PC-3 (cell line): Measurements from ENCODE around the gene IL1RAPL2. TPM values are rescaled to one million over a fixed set of nuclear protein-coding genes. Genes with fewer than 3 reads are reported as not detected.

Experiments
- ATAC-seq: fragments of 200-7000 bp; cut with Tn5 transposase; 2 replicates; pipeline ENCODE4 v1.9.1; 2020; ENCODE audit warnings: mild to moderate bottlenecking, moderate library complexity
- BruUV-seq: library from RNA; stranded (reverse); fragments of 400-500 nt; replicated peaks from 2 replicates; lab custom pipeline; 2021; lab: Mats Ljungman, UMichigan
- CTCF ChIA-PET: fragments of 300-600 bp; sonication (Branson Sonifier 250); formaldehyde crosslinking; loops from one replicate; lab custom pipeline; 2022; ENCODE audit warnings: antibody characterized with exemption; lab: Charles Lee
- POLR2A ChIA-PET: fragments of 300-600 bp; sonication (Branson Sonifier 250); formaldehyde crosslinking; loops from one replicate; lab custom pipeline; 2022; ENCODE audit warnings: antibody characterized with exemption; ENCODE audit not compliant: unreplicated experiment; lab: Charles Lee
- DNase-seq: peaks from one replicate; pipeline ENCODE4 v3.0.0-alpha.2; 2015
- H2AFZ ChIP-seq: fragments of 300-600 bp; sonication (generic); 2 replicates; pipeline ENCODE4 v1.6.0; 2016; ENCODE audit warnings: antibody characterized with exemption, low read length
- H3F3A ChIP-seq: fragments of 300-600 bp; sonication (generic); one replicate; pipeline ENCODE4 v1.6.0; 2017; ENCODE audit warnings: antibody characterized with exemption, low read length, control low read depth, mild to moderate bottlenecking; ENCODE audit not compliant: unreplicated experiment
- H3K27ac ChIP-seq: fragments of 300-600 bp; sonication (generic); 2 replicates; pipeline ENCODE4 v1.5.1; 2016; ENCODE audit warnings: mild to moderate bottlenecking, low read length
- H3K27me3 ChIP-seq: fragments of 300-600 bp; sonication (generic); 2 replicates; pipeline ENCODE4 v1.6.1; 2016; ENCODE audit warnings: low read length, mixed read lengths
- H3K36me3 ChIP-seq: fragments of 300-600 bp; sonication (generic); 2 replicates; pipeline ENCODE4 v1.6.1; 2016; ENCODE audit warnings: low read depth, mixed run types, low read length, mixed read lengths
- H3K4me1 ChIP-seq: fragments of 300-600 bp; sonication (generic); 2 replicates; pipeline ENCODE4 v1.5.1; 2016; ENCODE audit warnings: low read length; ENCODE audit not compliant: insufficient read depth
- H3K4me2 ChIP-seq: fragments of 300-600 bp; sonication (generic); 2 replicates; pipeline ENCODE4 v1.6.0; 2016; ENCODE audit warnings: low read length
- H3K4me3 ChIP-seq: fragments of 300-600 bp; sonication (generic); 2 replicates; pipeline ENCODE4 v1.5.1; 2016; ENCODE audit warnings: mild to moderate bottlenecking, low read length, mixed read lengths
- H3K79me2 ChIP-seq: fragments of 300-600 bp; sonication (generic); 2 replicates; pipeline ENCODE4 v1.6.1; 2017; ENCODE audit warnings: low read length, mixed read lengths
- H3K9ac ChIP-seq: fragments of 300-600 bp; sonication (generic); 2 replicates; pipeline ENCODE4 v1.6.0; 2016; ENCODE audit warnings: mild to moderate bottlenecking, low read length
- H3K9me2 ChIP-seq: fragments of 300-600 bp; sonication (generic); replicated peaks from 2 replicates; pipeline ENCODE4 v1.6.1; 2016; ENCODE audit warnings: mixed run types, low read length, mixed read lengths
- H3K9me3 ChIP-seq: fragments of 300-600 bp; sonication (generic); 2 replicates; pipeline ENCODE4 v1.6.1; 2016; ENCODE audit warnings: low read length, mixed read lengths
- H4K20me1 ChIP-seq: fragments of 300-600 bp; sonication (generic); 2 replicates; pipeline ENCODE4 v1.6.1; 2016; ENCODE audit warnings: low read length, mixed read lengths
- EZH2 ChIP-seq: fragments of 300-600 bp; sonication (generic); IDR thresholded peaks from one replicate; pipeline ENCODE4 v1.6.1; 2017; ENCODE audit warnings: antibody characterized with exemption, mild to moderate bottlenecking, low read length; ENCODE audit not compliant: unreplicated experiment
- EZH2phosphoT487 ChIP-seq: fragments of 300-600 bp; sonication (generic); IDR thresholded peaks from 2 replicates; pipeline ENCODE4 v1.6.1; 2018; ENCODE audit warnings: mild to moderate bottlenecking, antibody characterized with exemption, low read length, borderline replicate concordance
- intact Hi-C: fragments of 100-400 bp; cut with micrococcal nuclease; formaldehyde crosslinking; loops from 2 replicates; pipeline ENCODE4 v1.9.0; 2023
- total RNA-seq: library from RNA; depleted of rRNA; stranded (reverse); fragments of >200 nt; gene quantifications from 2 replicates; pipeline ENCODE4 v1.2.3, GENCODE V29; 2014
- TF ChIP-seq, protein P1 (sequence below): fragments of 300-600 bp; sonication (generic); conservative IDR thresholded peaks from 2 replicates; pipeline ENCODE4 v1.5.1; 2017; ENCODE audit warnings: antibody characterized with exemption, low read depth, mild to moderate bottlenecking, low read length

The IL1RAPL2 gene
- total RNA-seq, 1 experiment from 2014 or later, result 0.62 TPM

DNA sequence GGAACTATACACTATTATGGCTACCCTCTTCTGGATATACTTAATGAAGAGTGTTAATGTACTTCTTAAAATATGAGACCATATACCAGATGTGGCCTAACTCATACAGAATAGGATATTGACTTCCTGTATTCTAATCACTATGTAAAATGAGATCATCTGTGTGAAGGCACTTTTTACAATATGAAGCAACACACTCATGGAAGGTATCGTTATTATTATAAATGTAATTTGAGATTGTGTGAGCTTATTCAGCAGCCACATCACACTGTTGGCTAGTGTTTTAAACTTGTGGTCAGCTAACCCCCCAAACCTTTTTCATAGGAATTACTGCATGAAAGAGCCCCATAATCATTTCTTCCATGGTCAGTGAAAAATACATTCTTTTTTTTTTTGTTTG lies 936.3 kb downstream of the IL1RAPL2 start:
- no peak overlapping the region for H3K4me2 ChIP-seq
- H3F3A ChIP-seq, result no peaks in the 10 kb centered on the region
- no peak overlapping the region for H2AFZ ChIP-seq
- H3K27me3 ChIP-seq, result no peaks in the 10 kb centered on the region
- DNase-seq (peak; percentile 2), ATAC-seq (no peak)
- ChIA-PET POLR2A (no interaction called here), CTCF (no interaction called here)
- no peak for TF ChIP-seq EZH2phosphoT487
- TF ChIP-seq, protein P1, sequence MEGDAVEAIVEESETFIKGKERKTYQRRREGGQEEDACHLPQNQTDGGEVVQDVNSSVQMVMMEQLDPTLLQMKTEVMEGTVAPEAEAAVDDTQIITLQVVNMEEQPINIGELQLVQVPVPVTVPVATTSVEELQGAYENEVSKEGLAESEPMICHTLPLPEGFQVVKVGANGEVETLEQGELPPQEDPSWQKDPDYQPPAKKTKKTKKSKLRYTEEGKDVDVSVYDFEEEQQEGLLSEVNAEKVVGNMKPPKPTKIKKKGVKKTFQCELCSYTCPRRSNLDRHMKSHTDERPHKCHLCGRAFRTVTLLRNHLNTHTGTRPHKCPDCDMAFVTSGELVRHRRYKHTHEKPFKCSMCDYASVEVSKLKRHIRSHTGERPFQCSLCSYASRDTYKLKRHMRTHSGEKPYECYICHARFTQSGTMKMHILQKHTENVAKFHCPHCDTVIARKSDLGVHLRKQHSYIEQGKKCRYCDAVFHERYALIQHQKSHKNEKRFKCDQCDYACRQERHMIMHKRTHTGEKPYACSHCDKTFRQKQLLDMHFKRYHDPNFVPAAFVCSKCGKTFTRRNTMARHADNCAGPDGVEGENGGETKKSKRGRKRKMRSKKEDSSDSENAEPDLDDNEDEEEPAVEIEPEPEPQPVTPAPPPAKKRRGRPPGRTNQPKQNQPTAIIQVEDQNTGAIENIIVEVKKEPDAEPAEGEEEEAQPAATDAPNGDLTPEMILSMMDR, result no peak
- no peak for TF ChIP-seq EZH2
- no peak overlapping the region for H3K9ac ChIP-seq
- no peaks in the 10 kb centered on the region for H4K20me1 ChIP-seq
- peaks cover 15% of the 10 kb centered on the region for H3K4me1 ChIP-seq
- H3K36me3 ChIP-seq, result no peaks in the 10 kb centered on the region
- H3K27ac ChIP-seq, result no peak overlapping the region
- H3K9me3 ChIP-seq, result no peaks in the 10 kb centered on the region
- no peak overlapping the region for H3K4me3 ChIP-seq
- no TSS peak for BruUV-seq
- intact Hi-C loops, result no loop called here
- H3K9me2 ChIP-seq, result no peaks in the 10 kb centered on the region
- no peaks in the 10 kb centered on the region for H3K79me2 ChIP-seq

DNA sequence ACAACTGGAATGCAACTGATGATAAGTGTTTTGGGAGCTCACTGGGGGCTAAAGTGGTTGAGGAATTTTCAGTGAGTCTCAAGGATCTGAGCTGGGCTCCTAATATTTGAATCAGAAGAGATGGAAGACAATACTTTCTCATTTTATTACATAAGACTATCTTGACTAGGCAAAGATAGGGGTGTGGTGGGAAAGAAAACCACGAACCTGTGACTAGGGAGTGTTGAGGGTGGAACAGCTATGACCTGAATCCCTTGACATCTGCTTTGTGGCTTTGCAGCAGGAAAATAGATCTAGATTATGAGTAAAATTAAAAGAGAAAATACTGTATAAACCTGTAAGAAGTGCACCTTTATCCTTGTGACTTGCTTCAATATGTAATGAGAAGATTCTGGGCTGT lies 949.6 kb downstream of the IL1RAPL2 start:
- no peaks in the 10 kb centered on the region for H3K27me3 ChIP-seq
- intact Hi-C loops, result no loop called here
- no peak overlapping the region for H2AFZ ChIP-seq
- H3K9me2 ChIP-seq, result no peaks in the 10 kb centered on the region
- H3K9me3 ChIP-seq, result no peaks in the 10 kb centered on the region
- no peak overlapping the region for H3K27ac ChIP-seq
- ChIA-PET POLR2A (no interaction called here), CTCF (no interaction called here)
- no peaks in the 10 kb centered on the region for H4K20me1 ChIP-seq
- H3K79me2 ChIP-seq, result no peaks in the 10 kb centered on the region
- H3K4me2 ChIP-seq, result no peak overlapping the region
- H3K9ac ChIP-seq, result no peak overlapping the region
- H3K4me3 ChIP-seq, result no peak overlapping the region
- H3F3A ChIP-seq, result no peaks in the 10 kb centered on the region
- ATAC-seq (no peak), DNase-seq (peak; percentile 32)
- H3K36me3 ChIP-seq, result no peaks in the 10 kb centered on the region
- BruUV-seq, result no TSS peak
- H3K4me1 ChIP-seq, result no peaks in the 10 kb centered on the region
- TF ChIP-seq, protein P1, result no peak
- TF ChIP-seq EZH2 (no peak), EZH2phosphoT487 (no peak)

DNA sequence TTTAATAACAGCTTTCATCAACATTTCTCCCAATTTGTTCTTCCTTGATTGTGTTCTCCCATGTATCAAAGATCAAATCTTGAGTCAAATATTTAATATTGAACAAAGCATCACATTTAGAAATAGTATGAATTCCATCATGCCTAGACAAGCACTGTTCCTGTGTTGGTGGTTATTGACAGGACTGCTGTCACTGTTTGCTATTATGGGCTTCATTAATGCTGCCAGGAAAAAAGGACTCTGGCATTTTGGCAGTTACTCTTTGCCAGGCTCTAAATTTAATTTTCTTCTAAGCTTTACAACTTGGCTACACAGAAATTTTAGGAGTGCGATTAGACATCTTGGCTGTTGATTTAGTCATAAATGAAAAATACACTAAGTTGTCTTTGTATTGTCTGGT lies 960.4 kb downstream of the IL1RAPL2 start:
- Histone ChIP-seq H3K36me3 (no peaks in the 10 kb centered on the region), H3F3A (no peaks in the 10 kb centered on the region), H3K9me2 (no peaks in the 10 kb centered on the region), H4K20me1 (no peaks in the 10 kb centered on the region), H3K4me1 (no peaks in the 10 kb centered on the region), H3K9ac (no peak overlapping the region), H3K27me3 (no peaks in the 10 kb centered on the region), H3K4me2 (no peak overlapping the region), H3K27ac (no peak overlapping the region), H3K9me3 (no peaks in the 10 kb centered on the region), H2AFZ (no peak overlapping the region), H3K79me2 (no peaks in the 10 kb centered on the region), H3K4me3 (no peak overlapping the region)
- no peak for ATAC-seq
- intact Hi-C loops, result no loop called here
- ChIA-PET POLR2A (no interaction called here), CTCF (no interaction called here)
- no peak for DNase-seq
- no TSS peak for BruUV-seq
- TF ChIP-seq EZH2phosphoT487, result no peak
- no peak for TF ChIP-seq EZH2
- TF ChIP-seq, protein P1, result no peak
